Testis (tissue), 2 donors: ENCODE data around the gene LRRTM4.

Experiments used
- POLR2A ChIP-seq: fragments of 450-650 bp; IDR thresholded peaks from one replicate; pipeline ENCODE4 v1.6.1; 2017; ENCODE audit warnings: antibody characterized with exemption, mild to moderate bottlenecking, moderate library complexity
- TF ChIP-seq, protein P1 (sequence below), 3 experiments: fragments of 450-650 bp in 2 of 3; fragments of 200-600 bp in 1 of 3; sonication (generic) in 1 of 3; IDR thresholded peaks; one replicate each; pipeline ENCODE4 v1.5.1; 2016 to 2019; ENCODE audit warnings: antibody characterized with exemption in 3 of 3, mild to moderate bottlenecking in 2 of 3, moderate library complexity in 1 of 3

DNA sequence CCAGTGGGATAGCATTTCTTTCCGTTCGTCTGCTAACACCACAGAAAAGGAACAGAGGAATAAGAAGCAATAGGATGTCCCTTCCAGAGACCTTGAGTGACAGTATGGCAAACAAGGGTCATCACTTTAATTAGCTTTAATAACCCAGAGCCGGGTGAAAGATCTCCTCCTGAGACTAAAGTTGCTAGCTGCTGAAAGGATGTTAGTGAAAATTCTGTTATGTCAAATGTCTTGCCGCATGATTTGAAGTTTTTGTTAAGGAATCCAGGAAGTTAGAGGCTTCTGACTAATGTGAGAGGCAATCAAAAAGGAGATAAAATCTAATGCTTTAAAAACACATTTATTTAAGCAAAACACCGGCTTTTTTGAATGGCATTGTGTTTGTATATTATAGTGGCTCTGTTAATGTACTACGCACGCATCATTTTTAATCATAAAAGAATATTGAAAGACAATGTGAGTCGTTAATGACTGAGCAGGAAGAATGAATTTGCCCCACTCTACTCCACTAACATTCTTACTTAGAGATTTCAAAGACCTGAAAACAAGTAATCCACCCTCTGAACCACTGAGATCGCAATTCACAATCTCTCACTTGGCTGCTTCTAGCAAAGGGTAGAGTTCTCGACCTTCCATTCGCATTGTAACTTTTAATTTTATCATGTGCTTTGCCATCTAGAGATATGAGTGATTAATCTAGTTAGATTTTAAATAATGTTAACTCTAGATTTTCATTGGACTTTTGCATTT is 536.6 kb downstream of the LRRTM4 start:
- TF ChIP-seq POLR2A: no peak
- TF ChIP-seq, protein P1, sequence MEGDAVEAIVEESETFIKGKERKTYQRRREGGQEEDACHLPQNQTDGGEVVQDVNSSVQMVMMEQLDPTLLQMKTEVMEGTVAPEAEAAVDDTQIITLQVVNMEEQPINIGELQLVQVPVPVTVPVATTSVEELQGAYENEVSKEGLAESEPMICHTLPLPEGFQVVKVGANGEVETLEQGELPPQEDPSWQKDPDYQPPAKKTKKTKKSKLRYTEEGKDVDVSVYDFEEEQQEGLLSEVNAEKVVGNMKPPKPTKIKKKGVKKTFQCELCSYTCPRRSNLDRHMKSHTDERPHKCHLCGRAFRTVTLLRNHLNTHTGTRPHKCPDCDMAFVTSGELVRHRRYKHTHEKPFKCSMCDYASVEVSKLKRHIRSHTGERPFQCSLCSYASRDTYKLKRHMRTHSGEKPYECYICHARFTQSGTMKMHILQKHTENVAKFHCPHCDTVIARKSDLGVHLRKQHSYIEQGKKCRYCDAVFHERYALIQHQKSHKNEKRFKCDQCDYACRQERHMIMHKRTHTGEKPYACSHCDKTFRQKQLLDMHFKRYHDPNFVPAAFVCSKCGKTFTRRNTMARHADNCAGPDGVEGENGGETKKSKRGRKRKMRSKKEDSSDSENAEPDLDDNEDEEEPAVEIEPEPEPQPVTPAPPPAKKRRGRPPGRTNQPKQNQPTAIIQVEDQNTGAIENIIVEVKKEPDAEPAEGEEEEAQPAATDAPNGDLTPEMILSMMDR (IDR thresholded peaks at IDR 0.05): no peak
